Amygdala (tissue), 56 donors: Measurements from ENCODE around the gene PLCZ1.
"Not testable (repeated sequence)": the region's sequence is repeated elsewhere in the genome, so short reads cannot be mapped to it uniquely, and the experiment has no call there.

Source experiments
- DNase-seq, 56 donors: peaks; one replicate each; lab custom pipeline; 2025; lab: John Stamatoyannopoulos, UW

Gene PLCZ1

GRCh38 chr12:18703911-18704310, 33.9 kb downstream of the PLCZ1 start:
- DNase-seq = no peak

- DNase-seq = no peak
Observed at GRCh38 chr12:18703321-18703720, 34.5 kb downstream of the PLCZ1 start.

DNA sequence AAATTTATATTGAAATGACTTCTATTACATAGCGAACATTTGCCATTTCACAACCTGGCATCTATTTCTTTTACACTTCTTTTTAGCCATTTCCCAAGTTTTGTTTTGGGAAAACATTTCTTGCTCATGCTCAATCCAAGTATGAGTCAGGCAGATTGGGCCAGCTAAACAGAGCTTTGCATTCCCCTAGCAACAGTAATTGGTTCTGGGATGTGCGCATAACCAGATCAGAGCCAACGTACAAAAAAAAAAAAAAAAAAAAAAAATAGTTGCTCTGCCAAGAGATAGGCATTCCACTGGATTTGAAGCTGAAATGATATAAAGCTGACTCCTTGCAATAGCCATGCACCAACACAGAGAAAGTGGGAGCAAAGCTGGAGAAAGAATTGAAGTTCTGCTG, 37.5 kb downstream of the PLCZ1 start:
- peak in 1 of 56 donors; percentile 0 for DNase-seq

GRCh38 chr12:18696971-18697602, 40.7 kb downstream of the PLCZ1 start:
- DNase-seq = no peak

GRCh38 chr12:18693986-18694385, 43.8 kb downstream of the PLCZ1 start:
- DNase-seq = not testable (repeated sequence)

DNA sequence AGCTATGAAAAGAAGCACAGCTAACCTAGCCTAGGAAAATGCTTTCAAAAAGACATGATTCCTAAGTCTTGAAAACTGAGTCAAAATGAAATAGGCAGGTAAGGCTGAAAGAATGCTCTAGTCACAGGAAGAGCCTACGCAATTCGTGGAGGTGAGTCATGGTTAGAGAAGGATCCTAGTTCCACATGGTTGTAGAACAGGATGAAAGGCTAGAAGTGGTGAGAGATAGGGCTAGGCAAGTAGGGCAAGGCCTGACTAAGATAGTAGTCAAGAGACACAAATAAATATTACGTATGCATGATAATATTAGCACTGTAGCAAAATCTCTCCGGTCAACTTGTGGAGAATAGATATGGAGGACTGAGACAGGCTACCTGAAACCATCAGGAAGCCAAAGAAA, 47.2 kb downstream of the PLCZ1 start:
- no peak for DNase-seq

- no peak for DNase-seq
Observed at GRCh38 chr12:18689771-18690170, 48.0 kb downstream of the PLCZ1 start.

DNA sequence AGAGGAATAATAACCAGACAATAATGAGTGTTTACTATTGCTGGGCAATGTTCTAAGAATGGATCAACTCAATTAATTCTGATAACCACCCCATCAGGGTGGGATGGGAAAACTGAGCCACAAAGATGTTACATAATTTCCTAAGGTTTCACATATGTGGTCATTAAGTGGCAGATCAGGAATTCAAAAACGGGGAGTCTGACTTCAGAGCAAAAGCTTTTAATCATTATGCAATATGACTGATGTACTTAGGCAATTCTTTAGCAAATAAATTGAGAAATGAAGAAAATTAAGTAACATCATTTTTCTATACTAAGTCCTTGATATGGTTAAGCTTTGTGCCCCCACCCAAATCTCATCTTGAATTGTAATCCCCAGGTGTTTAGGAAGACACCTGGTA, 53.4 kb downstream of the PLCZ1 start:
- DNase-seq = no peak

DNA sequence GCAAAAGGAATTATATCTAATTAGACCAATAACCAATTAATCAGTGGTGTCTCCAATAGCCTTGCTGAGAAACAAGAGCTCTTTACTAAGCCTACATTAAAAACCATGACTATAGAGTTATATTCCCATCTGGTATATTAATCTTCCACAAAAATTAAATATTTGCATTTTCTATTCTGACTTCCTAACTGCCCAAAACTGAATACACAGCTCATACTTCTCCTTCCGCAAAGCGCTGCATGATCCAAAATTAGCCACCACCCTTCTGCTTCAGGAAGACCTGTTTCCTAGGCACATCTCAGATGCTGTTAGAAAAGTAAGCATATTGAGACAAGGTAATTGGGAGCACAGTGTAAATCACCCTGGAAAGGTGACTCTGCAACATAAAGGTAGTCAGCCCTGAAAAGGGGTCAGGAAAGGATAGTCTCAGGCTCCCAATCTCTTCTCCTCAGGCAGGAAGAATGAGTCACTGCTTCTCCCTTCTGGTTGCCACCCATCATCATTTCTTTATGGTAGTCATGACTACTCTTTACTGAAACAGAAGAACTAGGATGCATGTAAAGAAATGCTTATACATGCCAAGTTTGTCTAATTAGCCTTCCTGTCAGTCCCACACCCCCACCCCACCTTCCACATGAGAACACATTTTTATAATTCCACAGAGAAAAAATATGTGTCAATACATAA, 54.3 kb downstream of the PLCZ1 start:
- peak in 4 of 56 donors; percentile 7 to 26 (median 12) for DNase-seq

DNA sequence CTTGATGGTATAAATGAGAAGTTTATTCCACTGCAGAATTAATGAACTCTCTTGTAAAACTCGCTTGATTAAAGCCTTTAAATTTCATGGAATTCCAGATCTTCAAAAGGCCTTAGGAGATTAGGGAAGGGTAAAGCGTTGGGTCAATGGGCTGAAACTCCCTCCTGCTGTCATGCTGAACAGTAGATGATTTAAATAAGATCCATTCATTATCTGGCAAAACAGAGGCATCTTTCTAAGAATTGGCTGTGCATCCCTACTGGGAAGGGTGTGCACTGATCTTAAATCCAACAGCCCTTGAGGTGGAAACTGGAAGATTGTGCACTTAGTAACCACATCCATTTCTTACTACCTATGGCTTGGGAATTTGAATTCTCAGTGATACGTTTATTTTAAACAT, 56.0 kb downstream of the PLCZ1 start:
- no peak for DNase-seq

- no peak for DNase-seq
Observed at GRCh38 chr12:18676996-18677588, 60.7 kb downstream of the PLCZ1 start.

DNA sequence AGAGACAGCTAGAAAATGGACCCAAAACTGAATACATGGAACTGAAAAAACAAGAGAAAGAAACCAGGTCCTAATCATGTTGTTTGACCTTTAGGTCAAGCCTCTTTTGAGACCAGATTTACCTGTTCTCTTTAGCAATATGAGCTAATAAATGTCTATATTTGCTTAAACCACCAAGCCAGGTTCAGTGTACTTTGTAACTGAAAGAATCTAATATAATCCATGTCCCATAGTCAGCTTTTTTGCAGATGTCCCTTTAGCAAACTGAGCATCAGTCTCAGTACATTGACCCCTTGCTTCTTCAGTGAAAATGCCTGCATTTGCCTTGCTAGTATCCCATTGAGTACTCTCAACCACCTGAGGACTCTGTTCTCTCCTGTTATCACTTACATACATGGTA, 61.7 kb downstream of the PLCZ1 start:
- no peak for DNase-seq

DNA sequence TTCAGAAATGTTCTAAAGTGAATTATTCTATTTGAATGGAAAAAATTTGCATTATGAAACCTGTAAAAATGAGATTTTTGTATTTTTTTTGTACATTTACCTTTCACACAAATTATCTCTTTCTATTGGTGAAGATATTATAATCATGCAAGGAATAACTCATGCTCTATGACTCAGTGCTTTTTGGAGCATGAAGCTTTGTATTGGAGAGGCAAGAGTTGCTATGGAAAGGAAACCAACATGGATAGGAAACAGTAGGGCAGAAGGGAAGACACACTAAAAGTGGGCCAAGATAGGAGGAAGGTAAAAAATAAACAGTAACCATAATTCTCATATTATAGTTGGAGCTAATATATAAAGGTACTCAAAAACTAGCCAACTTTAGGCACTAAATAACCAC, 79.0 kb downstream of the PLCZ1 start:
- DNase-seq = no peak

DNA sequence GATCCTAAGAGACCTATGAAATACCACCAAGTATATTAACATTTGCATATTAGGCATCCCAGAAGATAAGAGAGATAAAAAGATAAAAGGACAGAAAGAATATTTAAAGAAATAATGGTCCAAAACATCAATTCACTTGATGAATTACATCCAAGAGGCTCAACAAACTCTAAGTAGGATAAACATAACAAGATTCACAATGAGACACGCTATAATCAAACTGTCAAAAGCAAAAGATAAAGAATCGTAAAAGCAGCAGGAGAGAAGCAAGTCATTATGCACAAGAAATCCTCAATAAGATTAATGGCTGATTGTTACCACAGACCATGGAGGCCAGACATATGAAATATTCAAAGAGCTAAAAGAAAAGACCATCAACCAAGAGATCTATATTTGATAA, 79.6 kb downstream of the PLCZ1 start:
- DNase-seq = no peak

GRCh38 chr12:18655351-18655750, 82.5 kb downstream of the PLCZ1 start:
- DNase-seq = no peak

- DNase-seq = no peak
Observed at GRCh38 chr12:18653465-18653864, 84.3 kb downstream of the PLCZ1 start.

DNA sequence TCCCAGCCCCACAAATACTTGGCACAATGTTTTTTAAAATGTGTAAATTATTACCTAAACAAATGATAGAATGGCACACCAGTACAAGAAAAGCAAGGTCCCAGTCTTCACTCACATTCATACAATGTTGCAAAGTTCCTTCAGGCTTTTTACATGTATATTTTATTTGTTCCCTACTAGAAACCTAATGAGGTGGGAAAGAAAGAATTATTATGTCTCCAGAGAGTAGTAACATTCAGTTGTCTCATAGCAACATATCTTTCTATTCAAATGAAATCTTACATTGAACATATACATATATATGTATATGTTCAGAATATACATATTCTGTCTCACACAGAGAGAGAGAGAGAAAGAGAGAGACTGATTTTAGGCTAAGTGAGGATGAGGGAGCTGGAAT, 85.2 kb downstream of the PLCZ1 start:
- no peak for DNase-seq

DNA sequence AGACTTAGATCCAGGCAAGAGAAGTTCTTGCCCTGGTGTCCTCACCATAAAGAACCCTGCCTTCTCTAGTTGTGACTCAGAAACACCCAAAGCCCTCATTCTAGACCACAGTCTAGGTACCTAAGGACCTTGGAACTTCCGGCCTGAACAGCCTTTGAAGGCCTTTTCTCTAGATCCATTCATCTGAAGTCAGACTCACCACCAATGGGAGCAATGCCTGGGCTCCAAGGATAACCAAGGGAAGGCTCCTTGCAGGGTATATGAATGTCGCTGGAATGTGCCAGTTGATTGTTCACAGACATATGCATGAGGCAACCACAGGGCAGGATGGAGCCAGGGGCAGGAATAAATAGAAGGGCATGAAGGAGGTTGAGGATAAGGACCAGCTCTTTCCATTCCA, 86.3 kb downstream of the PLCZ1 start:
- DNase-seq = no peak

DNA sequence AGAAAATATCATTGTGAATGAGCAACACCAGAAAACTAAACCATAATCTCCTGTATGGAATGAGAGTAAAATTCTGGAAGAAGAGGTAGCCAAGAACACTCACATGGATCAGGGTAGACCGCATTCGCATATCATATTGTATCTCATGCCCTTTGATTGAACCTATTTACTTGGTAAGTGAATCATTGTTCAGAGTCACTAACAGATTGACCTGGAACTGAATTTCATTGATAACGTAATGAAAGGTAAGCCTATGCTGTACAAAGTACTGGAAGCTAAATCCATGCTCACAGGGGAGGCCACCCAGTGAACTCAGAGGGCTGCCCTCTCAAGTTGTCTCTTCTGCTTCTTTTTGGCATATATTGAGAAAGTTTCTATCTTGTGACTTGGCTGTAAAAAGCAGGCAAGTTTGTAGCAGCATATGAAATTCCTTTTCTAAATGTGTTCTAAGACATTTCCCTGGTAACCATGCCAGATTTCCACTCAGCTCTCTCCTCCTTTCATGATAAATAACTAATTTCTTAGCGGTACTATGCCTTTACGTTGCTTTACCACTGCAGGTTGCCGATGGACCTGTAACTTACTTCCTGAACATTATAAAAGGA, 91.4 kb downstream of the PLCZ1 start:
- DNase-seq = no peak

GRCh38 chr12:18644564-18644963, 93.2 kb downstream of the PLCZ1 start:
- DNase-seq = no peak

- DNase-seq = no peak
Observed at GRCh38 chr12:18643681-18644080, 94.1 kb downstream of the PLCZ1 start.
